K562 (cell line): ENCODE measurements around the gene WDR93. TPM values are rescaled to one million over a fixed set of nuclear protein-coding genes. Genes with fewer than 3 reads are reported as not detected.
A peak's percentile ranks its signal among the peaks of the same experiment; 100 is the strongest.

Experiments used
- ARHGAP35 ChIP-seq: fragments of 450-650 bp; IDR thresholded peaks from 2 replicates; pipeline ENCODE4 v1.6.1; 2018; ENCODE audit not compliant: partially characterized antibody
- CTBP1 ChIP-seq: fragments of 450-650 bp; IDR thresholded peaks from 2 replicates; pipeline ENCODE4 v1.6.1; 2016; ENCODE audit warnings: borderline replicate concordance
- CTCF ChIP-seq, 3 experiments: IDR thresholded peaks in 2 of 3; conservative IDR thresholded peaks in 1 of 3; 2 replicates each; pipeline ENCODE4 v1.5.1; 2011 to 2012; ENCODE audit warnings: low read length in 3 of 3, mild to moderate bottlenecking in 3 of 3, control low read depth in 2 of 3, improper control_type of control experiment in 1 of 3, inconsistent platforms in 1 of 3, low read depth in 1 of 3, mixed read lengths in 1 of 3, moderate library complexity in 1 of 3; ENCODE audit not compliant: insufficient read depth in 2 of 3
- HNRNPL ChIP-seq: fragments of 200-400 bp; formaldehyde crosslinking; IDR thresholded peaks from 2 replicates; pipeline ENCODE4 v1.6.1; 2017; ENCODE audit warnings: low read depth, mild to moderate bottlenecking, low read length
- NR1H2 ChIP-seq: sonication (generic); formaldehyde crosslinking; IDR thresholded peaks from 2 replicates; pipeline ENCODE4 v1.4.0; 2020; ENCODE audit warnings: mild to moderate bottlenecking, missing genetic modification reagents
- SNAPC5 ChIP-seq: fragments of 250-450 bp; sonication (Bioruptor Pico); IDR thresholded peaks from 2 replicates; pipeline ENCODE4 v1.8.0; 2021; ENCODE audit warnings: moderate library complexity, mild to moderate bottlenecking, inconsistent platforms
- SPI1 ChIP-seq: IDR thresholded peaks from 2 replicates; pipeline ENCODE4 v1.6.1; 2011; ENCODE audit warnings: low read depth, low read length, control low read depth, borderline replicate concordance
- TEAD1 ChIP-seq, 2 experiments: fragments of 450-650 bp in 1 of 2; sonication (generic) in 1 of 2; formaldehyde crosslinking; IDR thresholded peaks; 2 replicates each; pipeline versions ENCODE4 v1.4.0 to v1.8.0; 2020 to 2022; ENCODE audit warnings: mild to moderate bottlenecking in 2 of 2, missing genetic modification reagents in 1 of 2
- THRA ChIP-seq: fragments of 450-650 bp; IDR thresholded peaks from 2 replicates; pipeline ENCODE4 v1.6.1; 2017; ENCODE audit warnings: mild to moderate bottlenecking, moderate library complexity
- U2AF2 ChIP-seq: fragments of 200-400 bp; formaldehyde crosslinking; optimal IDR thresholded peaks from 2 replicates; pipeline ENCODE3; 2017; ENCODE audit warnings: low read depth, mild to moderate bottlenecking, low read length
- ZBTB8A ChIP-seq: fragments of 450-650 bp; IDR thresholded peaks from 2 replicates; pipeline ENCODE4 v1.6.1; 2018; ENCODE audit warnings: mild to moderate bottlenecking, moderate library complexity; ENCODE audit not compliant: partially characterized antibody
- ZNF184 ChIP-seq: sonication (generic); formaldehyde crosslinking; IDR thresholded peaks from 2 replicates; pipeline ENCODE4 v1.5.0; 2020; ENCODE audit warnings: missing genetic modification reagents
- ZNF764 ChIP-seq: fragments of 250-450 bp; sonication (Bioruptor Pico); IDR thresholded peaks from 2 replicates; pipeline ENCODE4 v1.4.0; 2020; ENCODE audit warnings: low read depth, mild to moderate bottlenecking, moderate library complexity
- ZNF785 ChIP-seq: fragments of 250-450 bp; sonication (Bioruptor Pico); IDR thresholded peaks from 2 replicates; pipeline ENCODE4 v1.4.0; 2020; ENCODE audit warnings: mild to moderate bottlenecking
- polyA plus RNA-seq, 8 experiments: library from polyadenylated mRNA; depleted of rRNA in 4 of 8; stranded (reverse) in 5 of 8; unstranded in 3 of 8; fragments of >200 nt; fragmentation: Nextera tagmentation in 2 of 8; fragmentation: Illumina TruSeq in 1 of 8; extraction: Ambion mirVana in 2 of 8; extraction: Trizol in 1 of 8; gene quantifications; 2 replicates each; pipeline versions ENCODE4 v1.2.1 to v1.2.3, GENCODE V29; 2011 to 2014; ENCODE audit warnings: inconsistent platforms in 1 of 8, missing spikeins in 1 of 8
- total RNA-seq, 7 experiments: library from RNA; depleted of rRNA in 6 of 7; stranded (reverse); fragments of >200 nt in 6 of 7; fragmentation: Illumina TruSeq in 2 of 7; extraction: Trizol in 2 of 7; gene quantifications; 2 replicates each; pipeline versions ENCODE4 v1.2.1 to v1.2.3, GENCODE V29; 2011 to 2021; ENCODE audit warnings: low replicate concordance in 1 of 7

WDR93 gene
- total and polyA plus RNA-seq, 9 of the 15 experiments (the other 6 are each of a cell fraction or from before 2014, with no cell fraction given) = not detected

- TF ChIP-seq THRA (no peak), NR1H2 (CRISPR knock-in tag) (no peak), ZNF785 (CRISPR knock-in tag) (no peak), CTBP1 (peak; percentile 33; the same call in 1 of the 2 replicates), TEAD1 (CRISPR knock-in tag; IDR thresholded peaks at IDR 0.05) (no peak), ARHGAP35 (no peak), ZNF764 (CRISPR knock-in tag) (no peak), SPI1 (no peak), SNAPC5 (CRISPR knock-in tag) (no peak), ZNF184 (no peak), CTCF (IDR thresholded peaks at IDR 0.05 in 2 of 3, conservative IDR thresholded peaks at IDR 0.05 in 1 of 3; ENCODE audit: insufficient read depth in 2 of 3, low read depth in 1 of 3, low read length in 3 of 3) (peak; percentile 75 to 86 (median 78)), U2AF2 (no peak), HNRNPL (no peak), ZBTB8A (no peak)
These were observed 17.5 kb upstream of the WDR93 start (continued) for GRCh38 chr15:89673165-89673512.
